MM.1S (cell line): Measurements from ENCODE around the gene THAP2.

Source experiments
- EZH2 ChIP-seq: fragments of 300-600 bp; sonication (generic); optimal IDR thresholded peaks from 2 replicates; pipeline ENCODE3; 2017; ENCODE audit warnings: low read depth, mild to moderate bottlenecking, antibody characterized with exemption, low read length, mixed read lengths
- EZH2phosphoT487 ChIP-seq: fragments of 300-600 bp; sonication (generic); IDR thresholded peaks from 2 replicates; pipeline ENCODE4 v1.6.1; 2018; ENCODE audit warnings: antibody characterized with exemption, low read length
- TF ChIP-seq, protein P1 (sequence below): fragments of 300-600 bp; sonication (generic); IDR thresholded peaks from 2 replicates; pipeline ENCODE4 v1.5.1; 2016; ENCODE audit warnings: antibody characterized with exemption, low read length, mixed read lengths

DNA sequence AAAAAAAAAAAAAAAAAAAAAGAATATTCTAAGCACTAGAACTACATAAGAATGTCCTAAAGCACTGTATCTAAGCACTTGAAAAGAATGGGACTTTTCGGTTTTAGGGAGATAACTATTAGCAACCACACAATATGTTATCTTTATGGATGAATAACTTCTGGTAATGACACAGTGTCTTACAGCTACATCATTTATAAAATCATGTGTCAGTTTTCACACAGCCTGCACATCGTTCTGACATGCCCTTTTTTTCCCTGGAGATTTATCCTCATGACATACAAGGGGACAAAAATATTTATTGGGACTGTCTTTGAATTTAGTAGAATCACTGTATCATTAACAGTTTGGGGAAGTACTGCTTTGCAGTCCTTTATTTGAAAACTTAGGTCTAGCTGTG lies 39.1 kb downstream of the THAP2 start:
- TF ChIP-seq, protein P1, sequence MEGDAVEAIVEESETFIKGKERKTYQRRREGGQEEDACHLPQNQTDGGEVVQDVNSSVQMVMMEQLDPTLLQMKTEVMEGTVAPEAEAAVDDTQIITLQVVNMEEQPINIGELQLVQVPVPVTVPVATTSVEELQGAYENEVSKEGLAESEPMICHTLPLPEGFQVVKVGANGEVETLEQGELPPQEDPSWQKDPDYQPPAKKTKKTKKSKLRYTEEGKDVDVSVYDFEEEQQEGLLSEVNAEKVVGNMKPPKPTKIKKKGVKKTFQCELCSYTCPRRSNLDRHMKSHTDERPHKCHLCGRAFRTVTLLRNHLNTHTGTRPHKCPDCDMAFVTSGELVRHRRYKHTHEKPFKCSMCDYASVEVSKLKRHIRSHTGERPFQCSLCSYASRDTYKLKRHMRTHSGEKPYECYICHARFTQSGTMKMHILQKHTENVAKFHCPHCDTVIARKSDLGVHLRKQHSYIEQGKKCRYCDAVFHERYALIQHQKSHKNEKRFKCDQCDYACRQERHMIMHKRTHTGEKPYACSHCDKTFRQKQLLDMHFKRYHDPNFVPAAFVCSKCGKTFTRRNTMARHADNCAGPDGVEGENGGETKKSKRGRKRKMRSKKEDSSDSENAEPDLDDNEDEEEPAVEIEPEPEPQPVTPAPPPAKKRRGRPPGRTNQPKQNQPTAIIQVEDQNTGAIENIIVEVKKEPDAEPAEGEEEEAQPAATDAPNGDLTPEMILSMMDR, result no peak
- TF ChIP-seq EZH2, result no peak
- TF ChIP-seq EZH2phosphoT487, result no peak
